ENCODE data around the gene GH2.

GRCh38 chr17:63859257-63859656, 22.5 kb downstream of the GH2 start:
- TF ChIP-seq POLR2A (IDR thresholded peaks at IDR 0.05), result no peak
- no peak for TF ChIP-seq CTCF (IDR thresholded peaks at IDR 0.05 in 4 of 5, conservative IDR thresholded peaks at IDR 0.05 in 1 of 5)
